H1 (cell line): Measurements from ENCODE around the gene TDP2. TPM values are rescaled to one million over a fixed set of nuclear protein-coding genes. Genes with fewer than 3 reads are reported as not detected.

Experiments
- CTCF ChIA-PET: fragments of 300-600 bp; sonication (Branson Sonifier 250); formaldehyde crosslinking; loops from one replicate; lab custom pipeline; 2021; ENCODE audit not compliant: partially characterized antibody; lab: Charles Lee
- POLR2A ChIA-PET: fragments of 300-600 bp; sonication (Branson Sonifier 250); formaldehyde crosslinking; loops from one replicate; lab custom pipeline; 2021; ENCODE audit warnings: inconsistent platforms; ENCODE audit not compliant: partially characterized antibody; lab: Charles Lee
- DNase-seq, 2 experiments: peaks; one replicate each; pipeline versions ENCODE4 v3.0.0 to v3.0.0-alpha.2; 2010 to 2022; ENCODE audit warnings: low spot score in 2 of 2, low read depth in 1 of 2, mixed read lengths in 1 of 2
- FAIRE-seq: peaks from 2 replicates; lab custom pipeline; 2011; peaks lifted over from hg19 to GRCh38; lab: Jason Lieb, UNC
- H2AFZ ChIP-seq: 2 replicates; pipeline ENCODE4 v1.8.1; 2012; ENCODE audit warnings: low read length, inconsistent platforms
- H2AK5ac ChIP-seq: 2 replicates; pipeline ENCODE4 v1.6.1; 2013; ENCODE audit warnings: low read depth, low read length
- H2BK120ac ChIP-seq: replicated peaks from 2 replicates; pipeline ENCODE3; 2013; ENCODE audit warnings: low read depth, low read length, inconsistent platforms
- H2BK12ac ChIP-seq: 2 replicates; pipeline ENCODE4 v1.6.1; 2013; ENCODE audit warnings: low read depth, low read length
- H2BK15ac ChIP-seq: 2 replicates; pipeline ENCODE4 v1.6.1; 2013; ENCODE audit warnings: low read length
- H2BK20ac ChIP-seq: 2 replicates; pipeline ENCODE4 v1.6.1; 2013; ENCODE audit warnings: low read length
- H2BK5ac ChIP-seq: 2 replicates; pipeline ENCODE4 v1.6.1; 2013; ENCODE audit warnings: low read depth, low read length
- H3K14ac ChIP-seq: 2 replicates; pipeline ENCODE4 v1.6.1; 2013; ENCODE audit warnings: inconsistent platforms; ENCODE audit not compliant: insufficient read length
- H3K18ac ChIP-seq: 2 replicates; pipeline ENCODE4 v1.6.1; 2013; ENCODE audit warnings: low read length; ENCODE audit errors: extremely low read depth
- H3K23ac ChIP-seq: 2 replicates; pipeline ENCODE4 v1.6.1; 2013; ENCODE audit warnings: inconsistent platforms; ENCODE audit not compliant: insufficient read length
- H3K23me2 ChIP-seq: 2 replicates; pipeline ENCODE4 v1.6.1; 2013; ENCODE audit warnings: low read depth, low read length
- H3K27ac ChIP-seq: 2 replicates; pipeline ENCODE4 v1.6.1; 2011; ENCODE audit warnings: low read depth, low read length, inconsistent platforms
- H3K27me3 ChIP-seq, 4 experiments: replicated peaks in 1 of 4; 1 replicate in 1 of 4; 2 replicates in 3 of 4; pipeline versions ENCODE4 v1.6.1 to v1.8.1; 2011 to 2013; ENCODE audit warnings: low read length in 3 of 4, mild to moderate bottlenecking in 3 of 4, inconsistent platforms in 2 of 4, mixed read lengths in 2 of 4, moderate library complexity in 1 of 4; ENCODE audit not compliant: control insufficient read depth in 3 of 4, insufficient read depth in 3 of 4; ENCODE audit errors: extremely low read depth in 1 of 4
- H3K36me3 ChIP-seq, 4 experiments: 2 replicates each; pipeline versions ENCODE4 v1.6.1 to v1.8.1; 2011 to 2013; ENCODE audit warnings: mild to moderate bottlenecking in 4 of 4, low read length in 3 of 4, moderate library complexity in 2 of 4, control low read depth in 1 of 4, inconsistent platforms in 1 of 4; ENCODE audit not compliant: insufficient read depth in 4 of 4, control insufficient read depth in 2 of 4
- H3K4ac ChIP-seq: replicated peaks from 2 replicates; pipeline ENCODE3; 2013; ENCODE audit warnings: low read length, low read depth, mixed read lengths, inconsistent platforms; ENCODE audit not compliant: insufficient read length
- H3K4me1 ChIP-seq, 4 experiments: replicated peaks in 1 of 4; 1 replicate in 1 of 4; 2 replicates in 3 of 4; pipeline versions ENCODE4 v1.6.1 to v1.8.1; 2011 to 2013; ENCODE audit warnings: low read length in 3 of 4, inconsistent platforms in 2 of 4, mixed read lengths in 1 of 4; ENCODE audit not compliant: insufficient read depth in 4 of 4, control insufficient read depth in 3 of 4
- H3K4me2 ChIP-seq, 2 experiments: 2 replicates each; pipeline versions ENCODE4 v1.6.1 to v1.8.1; 2011 to 2013; ENCODE audit warnings: low read depth in 2 of 2, low read length in 2 of 2, control low read depth in 1 of 2, inconsistent platforms in 1 of 2, mild to moderate bottlenecking in 1 of 2; ENCODE audit not compliant: insufficient read depth in 1 of 2
- H3K4me3 ChIP-seq, 4 experiments: fragments of 200-600, 300-600 bp in 1 of 4; sonication (generic), shearing (Covaris generic), sonication (Bioruptor Twin) in 1 of 4; 2 replicates each; pipeline versions ENCODE4 v1.5.1 to v1.8.1; 2011 to 2016; ENCODE audit warnings: low read length in 4 of 4, low read depth in 3 of 4, control low read depth in 2 of 4, inconsistent platforms in 2 of 4, mild to moderate bottlenecking in 2 of 4, mixed read lengths in 1 of 4, moderate library complexity in 1 of 4; ENCODE audit not compliant: insufficient read depth in 2 of 4; ENCODE audit errors: extremely low read depth in 1 of 4
- H3K56ac ChIP-seq: replicated peaks from 2 replicates; pipeline ENCODE3; 2013; ENCODE audit warnings: low read depth, mild to moderate bottlenecking, mixed read lengths, low read length, inconsistent platforms; ENCODE audit not compliant: insufficient read length
- H3K79me1 ChIP-seq: 2 replicates; pipeline ENCODE4 v1.6.1; 2013; ENCODE audit warnings: low read depth, low read length, control low read depth
- H3K79me2 ChIP-seq, 2 experiments: 2 replicates each; pipeline versions ENCODE4 v1.6.1 to v1.8.1; 2012 to 2013; ENCODE audit warnings: low read length in 2 of 2, mild to moderate bottlenecking in 2 of 2, inconsistent platforms in 1 of 2; ENCODE audit not compliant: insufficient read depth in 2 of 2, control insufficient read depth in 1 of 2
- H3K9ac ChIP-seq, 4 experiments: replicated peaks in 1 of 4; 1 replicate in 1 of 4; 2 replicates in 3 of 4; pipeline versions ENCODE4 v1.6.1 to v1.8.1; 2011 to 2013; ENCODE audit warnings: low read depth in 3 of 4, low read length in 3 of 4, control low read depth in 2 of 4, mild to moderate bottlenecking in 2 of 4, moderate library complexity in 2 of 4, inconsistent platforms in 1 of 4; ENCODE audit errors: extremely low read depth in 1 of 4
- H3K9me3 ChIP-seq, 2 experiments: 2 replicates each; pipeline versions ENCODE4 v1.6.1 to v1.8.1; 2012 to 2013; ENCODE audit warnings: mild to moderate bottlenecking in 2 of 2, moderate library complexity in 2 of 2, control low read depth in 1 of 2, inconsistent platforms in 1 of 2, low read depth in 1 of 2, low read length in 1 of 2, mixed read lengths in 1 of 2; ENCODE audit not compliant: insufficient read depth in 2 of 2
- H4K20me1 ChIP-seq, 2 experiments: replicated peaks in 1 of 2; 2 replicates each; pipeline versions ENCODE3 to v1.8.1; 2011 to 2013; ENCODE audit warnings: inconsistent platforms in 2 of 2, low read length in 2 of 2, mild to moderate bottlenecking in 1 of 2; ENCODE audit not compliant: insufficient read depth in 2 of 2, control insufficient read depth in 1 of 2
- H4K5ac ChIP-seq: 2 replicates; pipeline ENCODE4 v1.6.1; 2013; ENCODE audit warnings: low read length, low read depth, mixed read lengths, inconsistent platforms; ENCODE audit not compliant: insufficient read length
- H4K8ac ChIP-seq: 2 replicates; pipeline ENCODE4 v1.8.0; 2013; ENCODE audit warnings: mild to moderate bottlenecking, moderate library complexity, low read length, inconsistent platforms; ENCODE audit not compliant: insufficient read depth; ENCODE audit errors: extremely low read depth
- H4K91ac ChIP-seq: replicated peaks from 2 replicates; pipeline ENCODE3; 2013; ENCODE audit warnings: low read length, mixed read lengths, inconsistent platforms; ENCODE audit not compliant: insufficient read length
- EP300 ChIP-seq, 2 experiments: IDR thresholded peaks; 1 replicate in 1 of 2; 2 replicates in 1 of 2; pipeline ENCODE4 v1.6.1; 2011 to 2012; ENCODE audit warnings: low read depth in 2 of 2, low read length in 2 of 2, mild to moderate bottlenecking in 2 of 2, borderline replicate concordance in 1 of 2, inconsistent platforms in 1 of 2, moderate library complexity in 1 of 2
- RNF2 ChIP-seq: fragments of 200-900, 300-1000 bp; sonication (generic); IDR thresholded peaks from 2 replicates; pipeline ENCODE4 v1.7.1; 2016; ENCODE audit warnings: borderline replicate concordance, low read depth, mild to moderate bottlenecking, antibody characterized with exemption, low read length; ENCODE audit not compliant: poor library complexity, severe bottlenecking; ENCODE audit errors: missing control alignments
- SIRT6 ChIP-seq: IDR thresholded peaks from one replicate; pipeline ENCODE4 v1.7.1; 2012; ENCODE audit warnings: low read length, inconsistent platforms
- SIX5 ChIP-seq: IDR thresholded peaks from 2 replicates; pipeline ENCODE4 v1.6.1; 2011; ENCODE audit warnings: mild to moderate bottlenecking, low read depth, low read length
- WGBS, 2 experiments: shearing (Covaris generic) in 1 of 2; methylation state at CpG; one replicate each; pipeline versions ENCODE4 v1.1.6 to v1.1.7; 2013 to 2015; ENCODE audit warnings: low lambda C conversion rate in 2 of 2, mixed read lengths in 2 of 2, inconsistent platforms in 1 of 2, low coverage in 1 of 2, missing lambda C conversion rate in 1 of 2; ENCODE audit not compliant: insufficient replicate concordance in 2 of 2, insufficient coverage in 1 of 2, insufficient read length in 1 of 2; ENCODE audit errors: extremely low coverage in 1 of 2, missing lambda C conversion rate in 1 of 2; 5-methylcytosine and 5-hydroxymethylcytosine counted together
- polyA plus RNA-seq, 7 experiments: library from polyadenylated mRNA; depleted of rRNA in 3 of 7; stranded (reverse) in 5 of 7; unstranded in 2 of 7; fragments of >200 nt in 5 of 7; fragments of 200-250 nt in 2 of 7; gene quantifications; 1 replicate in 5 of 7; 2 replicates in 1 of 7; 4 replicates in 1 of 7; pipeline versions ENCODE4 v1.2.1 to v1.2.3, GENCODE V29; 2011 to 2013; ENCODE audit warnings: missing spikeins in 2 of 7, mixed read lengths in 2 of 7
- total RNA-seq: library from RNA; stranded (reverse); fragmentation: NEBNext Ultra II Directional; extraction: Animal tissue kit (Norgen Biotek cat#: 25700); gene quantifications from 2 replicates; pipeline ENCODE4 v1.2.1, GENCODE V29; 2021

The TDP2 gene
- total and polyA plus RNA-seq, 2 of the 8 experiments (the other 6 are each of a cell fraction or from before 2014, with no cell fraction given), result 18.8 to 51.6 TPM

- Histone ChIP-seq H2AK5ac (no peak overlapping the region), H3K4me3 (no peak overlapping the region), H3K79me1 (no peaks in the 10 kb centered on the region), H3K18ac (no peak overlapping the region), H4K8ac (no peak overlapping the region), H3K9me3 (no peaks in the 10 kb centered on the region), H3K4me2 (no peak overlapping the region), H2BK5ac (no peak overlapping the region), H3K56ac (no peak overlapping the region), H2AFZ (no peak overlapping the region; the same call in 1 of the 2 replicates), H3K14ac (no peak overlapping the region), H3K9ac (no peak overlapping the region), H4K91ac (no peak overlapping the region), H3K4ac (no peak overlapping the region), H2BK12ac (no peak overlapping the region), H2BK20ac (no peak overlapping the region), H3K27me3 (no peaks in the 10 kb centered on the region), H3K23ac (no peak overlapping the region), H3K79me2 (no peaks in the 10 kb centered on the region), H2BK120ac (no peak overlapping the region), H3K27ac (no peak overlapping the region), H4K5ac (no peak overlapping the region), H3K36me3 (no peaks in the 10 kb centered on the region), H4K20me1 (no peaks in the 10 kb centered on the region), H3K23me2 (no peaks in the 10 kb centered on the region), H3K4me1 (no peaks in the 10 kb centered on the region), H2BK15ac (no peak overlapping the region; the same call in 1 of the 2 replicates)
- ChIA-PET CTCF (interaction anchor here (1.0 to 2.8 kb wide), 5 partner anchors 11 to 40 kb away, joined by 3 to 12 read pairs (median 3); no protein-coding TSS in a partner anchor), POLR2A (interaction anchor here (1.9 kb wide), 1 partner anchor 10 kb away, joined by 4 read pairs; no protein-coding TSS in a partner anchor)
- TF ChIP-seq SIRT6 (no peak), SIX5 (no peak), EP300 (IDR thresholded peaks at IDR 0.05; ENCODE audit: borderline replicate concordance in 1 of 2, low read depth in 2 of 2, low read length in 2 of 2) (no peak), RNF2 (no peak)
- FAIRE-seq (no peak), DNase-seq (no peak)
- WGBS, 2 experiments, result 85% methylated on average over 3 of the region's 3 CpGs; no CpG with 5 or more reads in 1 of the 2 experiments
Measured at GRCh38 chr6:24620637-24621036, 46.1 kb downstream of the TDP2 start.
